IMR-90 (cell line): Measurements from ENCODE around the gene SLX4IP. TPM values are rescaled to one million over a fixed set of nuclear protein-coding genes. Genes with fewer than 3 reads are reported as not detected.

ENCODE experiments used
- ATAC-seq: fragments of 200-7000 bp; cut with Tn5 transposase; 2 replicates; pipeline ENCODE4 v1.9.1; 2020; ENCODE audit warnings: low read depth, mild to moderate bottlenecking, moderate library complexity
- BruUV-seq: library from RNA; stranded (reverse); fragments of 400-500 nt; replicated peaks from 2 replicates; lab custom pipeline; 2021; lab: Mats Ljungman, UMichigan
- CTCF ChIA-PET: fragments of 300-600 bp; formaldehyde crosslinking; extraction: SDS; loops from one replicate; lab custom pipeline; 2021; ENCODE audit warnings: antibody characterized with exemption; lab: Yijun Ruan, JAX
- POLR2A ChIA-PET: fragments of 300-600 bp; sonication (Branson Sonifier 250); formaldehyde crosslinking; loops from one replicate; lab custom pipeline; 2022; ENCODE audit warnings: antibody characterized with exemption; ENCODE audit not compliant: unreplicated experiment; lab: Charles Lee
- DNase-seq: peaks from one replicate; pipeline ENCODE4 v3.0.0; 2013
- H2AFZ ChIP-seq: replicated peaks from 2 replicates; pipeline ENCODE3; 2013; ENCODE audit warnings: low read length, mild to moderate bottlenecking; ENCODE audit not compliant: poor library complexity
- H2AK5ac ChIP-seq: 2 replicates; pipeline ENCODE4 v1.6.1; 2013; ENCODE audit warnings: low read depth, low read length, inconsistent platforms
- H2AK9ac ChIP-seq: replicated peaks from 2 replicates; pipeline ENCODE3; 2013; ENCODE audit warnings: mild to moderate bottlenecking, low read depth, low read length, moderate library complexity; ENCODE audit not compliant: poor library complexity
- H2BK120ac ChIP-seq: 2 replicates; pipeline ENCODE4 v1.6.1; 2013; ENCODE audit warnings: low read depth, low read length, inconsistent platforms
- H2BK15ac ChIP-seq: 3 replicates; pipeline ENCODE4 v1.6.1; 2013; ENCODE audit warnings: low read depth, low read length, inconsistent platforms
- H2BK20ac ChIP-seq: 2 replicates; pipeline ENCODE4 v1.6.1; 2013; ENCODE audit warnings: low read depth, mild to moderate bottlenecking, inconsistent platforms, low read length, moderate library complexity
- H2BK5ac ChIP-seq: 2 replicates; pipeline ENCODE4 v1.6.1; 2013; ENCODE audit warnings: mild to moderate bottlenecking, low read depth, low read length, inconsistent platforms; ENCODE audit not compliant: poor library complexity, severe bottlenecking
- H3K14ac ChIP-seq: replicated peaks from 2 replicates; pipeline ENCODE4 v1.6.1; 2013; ENCODE audit warnings: low read depth, low read length, inconsistent platforms
- H3K18ac ChIP-seq: 2 replicates; pipeline ENCODE4 v1.6.1; 2013; ENCODE audit warnings: low read depth, low read length, control low read depth
- H3K23ac ChIP-seq: 2 replicates; pipeline ENCODE4 v1.6.1; 2013; ENCODE audit warnings: low read depth, low read length, inconsistent platforms
- H3K27ac ChIP-seq: 2 replicates; pipeline ENCODE4 v1.5.1; 2013; ENCODE audit warnings: mild to moderate bottlenecking, control low read depth, low read length; ENCODE audit not compliant: insufficient read depth
- H3K27me3 ChIP-seq: 2 replicates; pipeline ENCODE4 v1.6.1; 2013; ENCODE audit warnings: low read length; ENCODE audit not compliant: control insufficient read depth, insufficient read depth
- H3K36me3 ChIP-seq: 2 replicates; pipeline ENCODE4 v1.6.1; 2013; ENCODE audit warnings: low read length, mixed read lengths; ENCODE audit not compliant: control insufficient read depth, insufficient read depth
- H3K4ac ChIP-seq: 2 replicates; pipeline ENCODE4 v1.6.1; 2013; ENCODE audit warnings: low read depth, low read length, inconsistent platforms
- H3K4me1 ChIP-seq: 2 replicates; pipeline ENCODE4 v1.6.1; 2013; ENCODE audit warnings: low read length, mixed read lengths; ENCODE audit not compliant: control insufficient read depth, insufficient read depth
- H3K4me2 ChIP-seq: 2 replicates; pipeline ENCODE4 v1.6.1; 2013; ENCODE audit warnings: low read depth, mild to moderate bottlenecking, control low read depth, low read length, moderate library complexity
- H3K4me3 ChIP-seq: 2 replicates; pipeline ENCODE4 v1.5.1; 2013; ENCODE audit warnings: low read depth, mild to moderate bottlenecking, control low read depth, low read length, moderate library complexity; ENCODE audit not compliant: insufficient read depth
- H3K56ac ChIP-seq: 2 replicates; pipeline ENCODE4 v1.6.1; 2013; ENCODE audit warnings: low read length, inconsistent platforms; ENCODE audit not compliant: insufficient read depth; ENCODE audit errors: extremely low read depth
- H3K79me1 ChIP-seq, 2 experiments: 2 replicates each; pipeline ENCODE4 v1.6.1; 2013; ENCODE audit warnings: low read length in 2 of 2, inconsistent platforms in 1 of 2, low read depth in 1 of 2
- H3K9ac ChIP-seq: 2 replicates; pipeline ENCODE4 v1.6.1; 2013; ENCODE audit warnings: low read depth, low read length, control low read depth
- H3K9me1 ChIP-seq: 2 replicates; pipeline ENCODE4 v1.6.1; 2013; ENCODE audit warnings: low read length, inconsistent platforms; ENCODE audit not compliant: insufficient read depth
- H3K9me3 ChIP-seq: 2 replicates; pipeline ENCODE4 v1.6.1; 2013; ENCODE audit warnings: low read length; ENCODE audit not compliant: control insufficient read depth, insufficient read depth
- H4K20me1 ChIP-seq: 2 replicates; pipeline ENCODE4 v1.6.1; 2013; ENCODE audit warnings: low read length, inconsistent platforms; ENCODE audit not compliant: insufficient read depth
- H4K5ac ChIP-seq: 2 replicates; pipeline ENCODE4 v1.6.1; 2013; ENCODE audit warnings: mild to moderate bottlenecking, low read depth, low read length, control low read depth
- H4K8ac ChIP-seq, 2 experiments: 2 replicates each; pipeline ENCODE4 v1.6.1; 2013; ENCODE audit warnings: low read depth in 2 of 2, low read length in 2 of 2, control low read depth in 1 of 2, inconsistent platforms in 1 of 2
- H4K91ac ChIP-seq: 2 replicates; pipeline ENCODE4 v1.6.1; 2013; ENCODE audit warnings: low read depth, low read length, inconsistent platforms; ENCODE audit not compliant: insufficient read depth
- BHLHE40 ChIP-seq: fragments of 150-350 bp; IDR thresholded peaks from 2 replicates; pipeline ENCODE4 v1.6.1; 2016; ENCODE audit warnings: mild to moderate bottlenecking, low read depth, low read length
- CEBPB ChIP-seq: IDR thresholded peaks from 2 replicates; pipeline ENCODE4 v1.6.1; 2012; ENCODE audit warnings: low read depth, low read length, improper control_type of control experiment
- CHD1 ChIP-seq: IDR thresholded peaks from 2 replicates; pipeline ENCODE4 v1.6.1; 2012; ENCODE audit warnings: low read depth, low read length, improper control_type of control experiment
- FOS ChIP-seq: fragments of 150-350 bp; IDR thresholded peaks from 2 replicates; pipeline ENCODE4 v1.6.1; 2016; ENCODE audit warnings: low read depth, low read length
- MAFK ChIP-seq: IDR thresholded peaks from 2 replicates; pipeline ENCODE4 v1.6.1; 2012; ENCODE audit warnings: low read depth, low read length, improper control_type of control experiment
- MAZ ChIP-seq: IDR thresholded peaks from 2 replicates; pipeline ENCODE4 v1.6.1; 2012; ENCODE audit warnings: low read depth, mild to moderate bottlenecking, low read length, improper control_type of control experiment, moderate library complexity, borderline replicate concordance
- MXI1 ChIP-seq: IDR thresholded peaks from 2 replicates; pipeline ENCODE4 v1.6.1; 2012; ENCODE audit warnings: low read depth, mild to moderate bottlenecking, low read length, moderate library complexity, borderline replicate concordance
- NFE2L2 ChIP-seq: fragments of 150-350 bp; IDR thresholded peaks from 2 replicates; pipeline ENCODE4 v1.6.1; 2016; ENCODE audit warnings: low read depth, mild to moderate bottlenecking, low read length
- POLR2A ChIP-seq: IDR thresholded peaks from 2 replicates; pipeline ENCODE4 v1.6.1; 2012; ENCODE audit warnings: mild to moderate bottlenecking, low read depth, low read length
- RAD21 ChIP-seq: IDR thresholded peaks from 2 replicates; pipeline ENCODE4 v1.6.1; 2012; ENCODE audit warnings: low read length, improper control_type of control experiment
- RCOR1 ChIP-seq: IDR thresholded peaks from 2 replicates; pipeline ENCODE4 v1.6.1; 2012; ENCODE audit warnings: mild to moderate bottlenecking, low read length, improper control_type of control experiment; ENCODE audit not compliant: insufficient replicate concordance
- dilution Hi-C: fragments of 300-500 bp; cut with HindIII; formaldehyde crosslinking; loops from one replicate; pipeline ENCODE4 v1.14.3; 2018; ENCODE audit warnings: low sequenced_read_pairs; ENCODE audit not compliant: unreplicated experiment
- in situ Hi-C: fragments of 300-500 bp; cut with MboI; formaldehyde crosslinking; loops from 3 replicates; pipeline ENCODE4 v1.14.3; 2019; ENCODE audit warnings: low sequenced_read_pairs, inconsistent platforms, mixed read lengths
- intact Hi-C: fragments of 100-400 bp; cut with micrococcal nuclease; formaldehyde crosslinking; loops from 2 replicates; pipeline ENCODE4 v1.10.0; 2022
- polyA plus RNA-seq, 3 experiments: library from polyadenylated mRNA; depleted of rRNA; stranded (reverse); fragments of >200 nt; gene quantifications; 2 replicates each; pipeline ENCODE4 v1.2.3, GENCODE V29; 2012; ENCODE audit warnings: low replicate concordance in 1 of 3
- total RNA-seq: library from RNA; depleted of rRNA; stranded (reverse); fragments of >200 nt; gene quantifications from 2 replicates; pipeline ENCODE4 v1.2.3, GENCODE V29; 2012
- TF ChIP-seq, protein P1 (sequence below): fragments of 150-350 bp; IDR thresholded peaks from 2 replicates; pipeline ENCODE4 v1.6.1; 2017; ENCODE audit warnings: mild to moderate bottlenecking, antibody characterized with exemption, low read length, low read depth
- TF ChIP-seq, protein P2 (sequence below): conservative IDR thresholded peaks from 2 replicates; pipeline ENCODE4 v1.5.1; 2012; ENCODE audit warnings: mild to moderate bottlenecking, low read depth, low read length, improper control_type of control experiment
- TF ChIP-seq, protein P3 (sequence below): fragments of 150-350 bp; IDR thresholded peaks from 2 replicates; pipeline ENCODE4 v1.6.1; 2016; ENCODE audit warnings: low read depth, mild to moderate bottlenecking, low read length, moderate library complexity, borderline replicate concordance

SLX4IP gene
- total and polyA plus RNA-seq, 2 of the 4 experiments (the other 2 are of a cell fraction) = 1.3 to 5.9 TPM

DNA sequence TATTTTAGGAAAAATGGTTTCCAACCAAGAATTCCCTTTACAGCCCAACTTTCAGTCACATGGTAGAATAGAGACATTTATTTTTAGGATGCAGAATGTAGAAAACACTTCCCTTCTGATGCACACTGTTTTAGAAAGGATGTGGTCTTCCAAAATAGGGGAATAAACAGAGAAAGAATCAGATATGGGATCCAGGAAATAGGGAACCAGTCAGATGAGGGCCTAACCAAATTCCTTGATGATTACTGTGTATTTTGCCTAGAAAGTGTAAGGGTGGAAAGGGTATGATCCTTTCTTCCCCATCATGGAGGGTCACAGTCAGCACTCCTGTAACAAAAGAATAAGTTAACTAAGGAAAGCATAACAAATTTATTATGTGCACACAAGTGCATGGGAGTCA, 27.4 kb downstream of the SLX4IP start:
- Histone ChIP-seq H4K20me1 (no peaks in the 10 kb centered on the region), H2AK5ac (no peak overlapping the region), H3K9ac (no peak overlapping the region), H3K18ac (no peak overlapping the region), H2BK120ac (no peak overlapping the region), H3K27ac (no peak overlapping the region), H3K36me3 (no peaks in the 10 kb centered on the region), H3K4me3 (no peak overlapping the region), H3K4ac (no peak overlapping the region), H2BK15ac (no peak overlapping the region), H3K14ac (no peak overlapping the region), H4K5ac (no peak overlapping the region), H3K27me3 (no peaks in the 10 kb centered on the region), H3K4me2 (no peak overlapping the region), H4K91ac (no peak overlapping the region), H3K9me3 (peaks cover 2% of the 10 kb centered on the region), H3K23ac (no peak overlapping the region), H3K56ac (no peak overlapping the region), H3K4me1 (no peaks in the 10 kb centered on the region), H2BK5ac (no peak overlapping the region), H2AFZ (no peak overlapping the region), H3K79me1 (peaks cover 8 to 14% of the 10 kb centered on the region in 2 experiments; a peak in 3 of 4 replicates), H3K9me1 (no peaks in the 10 kb centered on the region), H2BK20ac (no peak overlapping the region), H4K8ac (no peak overlapping the region), H2AK9ac (no peak overlapping the region)
- TF ChIP-seq RAD21 (no peak), CEBPB (no peak), CHD1 (no peak), POLR2A (no peak), NFE2L2 (no peak), RCOR1 (no peak), FOS (no peak), MXI1 (no peak), BHLHE40 (no peak), MAFK (no peak), MAZ (no peak)
- TF ChIP-seq, protein P1, sequence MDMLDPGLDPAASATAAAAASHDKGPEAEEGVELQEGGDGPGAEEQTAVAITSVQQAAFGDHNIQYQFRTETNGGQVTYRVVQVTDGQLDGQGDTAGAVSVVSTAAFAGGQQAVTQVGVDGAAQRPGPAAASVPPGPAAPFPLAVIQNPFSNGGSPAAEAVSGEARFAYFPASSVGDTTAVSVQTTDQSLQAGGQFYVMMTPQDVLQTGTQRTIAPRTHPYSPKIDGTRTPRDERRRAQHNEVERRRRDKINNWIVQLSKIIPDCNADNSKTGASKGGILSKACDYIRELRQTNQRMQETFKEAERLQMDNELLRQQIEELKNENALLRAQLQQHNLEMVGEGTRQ = no peak
- TF ChIP-seq, protein P2, sequence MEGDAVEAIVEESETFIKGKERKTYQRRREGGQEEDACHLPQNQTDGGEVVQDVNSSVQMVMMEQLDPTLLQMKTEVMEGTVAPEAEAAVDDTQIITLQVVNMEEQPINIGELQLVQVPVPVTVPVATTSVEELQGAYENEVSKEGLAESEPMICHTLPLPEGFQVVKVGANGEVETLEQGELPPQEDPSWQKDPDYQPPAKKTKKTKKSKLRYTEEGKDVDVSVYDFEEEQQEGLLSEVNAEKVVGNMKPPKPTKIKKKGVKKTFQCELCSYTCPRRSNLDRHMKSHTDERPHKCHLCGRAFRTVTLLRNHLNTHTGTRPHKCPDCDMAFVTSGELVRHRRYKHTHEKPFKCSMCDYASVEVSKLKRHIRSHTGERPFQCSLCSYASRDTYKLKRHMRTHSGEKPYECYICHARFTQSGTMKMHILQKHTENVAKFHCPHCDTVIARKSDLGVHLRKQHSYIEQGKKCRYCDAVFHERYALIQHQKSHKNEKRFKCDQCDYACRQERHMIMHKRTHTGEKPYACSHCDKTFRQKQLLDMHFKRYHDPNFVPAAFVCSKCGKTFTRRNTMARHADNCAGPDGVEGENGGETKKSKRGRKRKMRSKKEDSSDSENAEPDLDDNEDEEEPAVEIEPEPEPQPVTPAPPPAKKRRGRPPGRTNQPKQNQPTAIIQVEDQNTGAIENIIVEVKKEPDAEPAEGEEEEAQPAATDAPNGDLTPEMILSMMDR = no peak
- TF ChIP-seq, protein P3, sequence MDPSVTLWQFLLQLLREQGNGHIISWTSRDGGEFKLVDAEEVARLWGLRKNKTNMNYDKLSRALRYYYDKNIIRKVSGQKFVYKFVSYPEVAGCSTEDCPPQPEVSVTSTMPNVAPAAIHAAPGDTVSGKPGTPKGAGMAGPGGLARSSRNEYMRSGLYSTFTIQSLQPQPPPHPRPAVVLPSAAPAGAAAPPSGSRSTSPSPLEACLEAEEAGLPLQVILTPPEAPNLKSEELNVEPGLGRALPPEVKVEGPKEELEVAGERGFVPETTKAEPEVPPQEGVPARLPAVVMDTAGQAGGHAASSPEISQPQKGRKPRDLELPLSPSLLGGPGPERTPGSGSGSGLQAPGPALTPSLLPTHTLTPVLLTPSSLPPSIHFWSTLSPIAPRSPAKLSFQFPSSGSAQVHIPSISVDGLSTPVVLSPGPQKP = no peak
- BruUV-seq = no TSS peak
- ChIA-PET CTCF (no interaction called here), POLR2A (no interaction called here)
- intact Hi-C loops (no loop called here), in situ Hi-C loops (loop anchor here (10.0 kb wide), 2 partner anchors 812 to 1082 kb away; no protein-coding TSS in a partner anchor), dilution Hi-C loops (no loop called here)
- ATAC-seq (no peak), DNase-seq (no peak)
